Measurements from ENCODE around the gene TRIM62.
"Not testable (repeated sequence)": the region's sequence is repeated elsewhere in the genome, so short reads cannot be mapped to it uniquely, and the experiment has no call there.

TRIM62 gene

GRCh38 chr1:33120436-33121231 is 61.2 kb downstream of the TRIM62 start:
- ATAC-seq (peak; percentile 42), DNase-seq (ENCODE audit: low spot score in 2 of 2) (no peak)
- H3K36me3 Mint-ChIP-seq: no peaks in the 10 kb centered on the region
- H3K27ac Mint-ChIP-seq: no peak overlapping the region
- no peak overlapping the region for H3K4me3 Mint-ChIP-seq
- H3K4me1 Mint-ChIP-seq: peaks cover 10% of the 10 kb centered on the region
- H3K9me3 Mint-ChIP-seq: no peaks in the 10 kb centered on the region

GRCh38 chr1:33119532-33120217 is 62.2 kb downstream of the TRIM62 start:
- no peak for ATAC-seq
- H3K36me3 Mint-ChIP-seq: no peaks in the 10 kb centered on the region
- H3K9me3 Mint-ChIP-seq: no peaks in the 10 kb centered on the region
- H3K4me3 Mint-ChIP-seq: no peak overlapping the region
- no peak for DNase-seq (ENCODE audit: low spot score in 2 of 2)
- H3K4me1 Mint-ChIP-seq: peaks cover 6% of the 10 kb centered on the region
- no peak overlapping the region for H3K27ac Mint-ChIP-seq

- no peaks in the 10 kb centered on the region for H3K9me3 Mint-ChIP-seq
- DNase-seq (ENCODE audit: low spot score in 2 of 2): no peak
- ATAC-seq: no peak
- no peak overlapping the region for H3K4me3 Mint-ChIP-seq
- no peaks in the 10 kb centered on the region for H3K36me3 Mint-ChIP-seq
- peaks cover 6% of the 10 kb centered on the region for H3K4me1 Mint-ChIP-seq
- H3K27ac Mint-ChIP-seq: peak overlapping the region; percentile 89
Observed at GRCh38 chr1:33119050-33119449, 62.8 kb downstream of the TRIM62 start.

GRCh38 chr1:33118274-33118673 is 63.6 kb downstream of the TRIM62 start:
- no peaks in the 10 kb centered on the region for H3K9me3 Mint-ChIP-seq
- peak overlapping the region; percentile 89 for H3K27ac Mint-ChIP-seq
- H3K4me3 Mint-ChIP-seq: no peak overlapping the region
- DNase-seq (ENCODE audit: low spot score in 2 of 2): no peak
- peaks cover 6% of the 10 kb centered on the region for H3K4me1 Mint-ChIP-seq
- no peaks in the 10 kb centered on the region for H3K36me3 Mint-ChIP-seq
- ATAC-seq: no peak

GRCh38 chr1:33117440-33118085 is 64.3 kb downstream of the TRIM62 start:
- peaks cover 6% of the 10 kb centered on the region for H3K4me1 Mint-ChIP-seq
- no peaks in the 10 kb centered on the region for H3K36me3 Mint-ChIP-seq
- ATAC-seq: no peak
- no peak for DNase-seq (ENCODE audit: low spot score in 2 of 2)
- no peaks in the 10 kb centered on the region for H3K9me3 Mint-ChIP-seq
- H3K4me3 Mint-ChIP-seq: no peak overlapping the region
- H3K27ac Mint-ChIP-seq: peak overlapping the region; percentile 89

- H3K4me1 Mint-ChIP-seq: no peaks in the 10 kb centered on the region
- peaks cover 4% of the 10 kb centered on the region for H3K9me3 Mint-ChIP-seq
- no peaks in the 10 kb centered on the region for H3K36me3 Mint-ChIP-seq
- H3K27ac Mint-ChIP-seq: no peak overlapping the region
- ATAC-seq: no peak
- no peak for DNase-seq (ENCODE audit: low spot score in 2 of 2)
- H3K4me3 Mint-ChIP-seq: no peak overlapping the region
Observed at GRCh38 chr1:33111965-33112364, 69.9 kb downstream of the TRIM62 start.

- H3K27ac Mint-ChIP-seq: no peak overlapping the region
- ATAC-seq (no peak), DNase-seq (ENCODE audit: low spot score in 2 of 2) (no peak)
- no peaks in the 10 kb centered on the region for H3K4me1 Mint-ChIP-seq
- peaks cover 4% of the 10 kb centered on the region for H3K9me3 Mint-ChIP-seq
- H3K36me3 Mint-ChIP-seq: no peaks in the 10 kb centered on the region
- H3K4me3 Mint-ChIP-seq: no peak overlapping the region
Observed at GRCh38 chr1:33110477-33110876, 71.4 kb downstream of the TRIM62 start.

- ATAC-seq; DNase-seq (ENCODE audit: low spot score in 2 of 2); H3K36me3 Mint-ChIP-seq; H3K9me3 Mint-ChIP-seq: not testable (repeated sequence)
- Mint-ChIP-seq H3K4me3 (peak overlapping the region; percentile 83), H3K27ac (peak overlapping the region; percentile 99), H3K4me1 (peaks cover 48% of the 10 kb centered on the region)
Observed at GRCh38 chr1:33100119-33100415, 81.8 kb downstream of the TRIM62 start.

- H3K4me3 Mint-ChIP-seq: peak overlapping the region; percentile 83
Observed at GRCh38 chr1:33099290-33100118, 82.3 kb downstream of the TRIM62 start.

GRCh38 chr1:33098371-33098770 is 83.5 kb downstream of the TRIM62 start:
- Mint-ChIP-seq H3K4me1 (peaks cover 48% of the 10 kb centered on the region), H3K4me3 (peak overlapping the region; percentile 83)
- ATAC-seq: no peak

More at GRCh38 chr1:33099290-33100118, 82.3 kb downstream of the TRIM62 start:
- peak overlapping the region; percentile 99 for H3K27ac Mint-ChIP-seq
- peaks cover 4% of the 10 kb centered on the region for H3K36me3 Mint-ChIP-seq
- H3K4me1 Mint-ChIP-seq: peaks cover 48% of the 10 kb centered on the region
- peak; percentile 99 for ATAC-seq
- no peaks in the 10 kb centered on the region for H3K9me3 Mint-ChIP-seq
- peak; percentile 47 to 88 for DNase-seq (ENCODE audit: low spot score in 2 of 2)

GRCh38 chr1:33097762-33098161 is 84.1 kb downstream of the TRIM62 start:
- Mint-ChIP-seq H3K4me1 (peaks cover 48% of the 10 kb centered on the region), H3K4me3 (no peak overlapping the region), H3K36me3 (peaks cover 4% of the 10 kb centered on the region), H3K27ac (peak overlapping the region; percentile 99), H3K9me3 (no peaks in the 10 kb centered on the region)
- no peak for ATAC-seq
- no peak for DNase-seq (ENCODE audit: low spot score in 2 of 2)

More at GRCh38 chr1:33098371-33098770, 83.5 kb downstream of the TRIM62 start:
- Mint-ChIP-seq H3K36me3 (peaks cover 4% of the 10 kb centered on the region), H3K9me3 (no peaks in the 10 kb centered on the region), H3K27ac (peak overlapping the region; percentile 99)
- DNase-seq (ENCODE audit: low spot score in 2 of 2): no peak

GRCh38 chr1:33097137-33097611 is 84.7 kb downstream of the TRIM62 start:
- no peaks in the 10 kb centered on the region for H3K9me3 Mint-ChIP-seq
- peak overlapping the region; percentile 99 for H3K27ac Mint-ChIP-seq
- H3K4me3 Mint-ChIP-seq: no peak overlapping the region
- no peak for ATAC-seq
- H3K36me3 Mint-ChIP-seq: peaks cover 4% of the 10 kb centered on the region
- DNase-seq (ENCODE audit: low spot score in 2 of 2): no peak
- H3K4me1 Mint-ChIP-seq: peaks cover 48% of the 10 kb centered on the region

GRCh38 chr1:33096363-33097005 is 85.4 kb downstream of the TRIM62 start:
- Mint-ChIP-seq H3K36me3 (peaks cover 4% of the 10 kb centered on the region), H3K27ac (peak overlapping the region; percentile 99), H3K9me3 (no peaks in the 10 kb centered on the region), H3K4me3 (no peak overlapping the region), H3K4me1 (peaks cover 47% of the 10 kb centered on the region)
- ATAC-seq (no peak), DNase-seq (ENCODE audit: low spot score in 2 of 2) (no peak)

All from stimulated activated effector memory CD8-positive, alpha-beta T cell treated with anti-CD3 and anti-CD28 coated beads, Interleukin-12 subunit alpha, Interleukin-12 subunit beta, amount 100 ng/mL, for 72 hours (primary cell).